ENCODE results near the gene SLC52A1. TPM values are rescaled to one million over a fixed set of nuclear protein-coding genes. Genes with fewer than 3 reads are reported as not detected.

SLC52A1 gene
- total and polyA plus RNA-seq, 2 of the 13 experiments (the other 11 are each of a cell fraction or from before 2014, with no cell fraction given): 0.03 to 0.13 TPM

DNA sequence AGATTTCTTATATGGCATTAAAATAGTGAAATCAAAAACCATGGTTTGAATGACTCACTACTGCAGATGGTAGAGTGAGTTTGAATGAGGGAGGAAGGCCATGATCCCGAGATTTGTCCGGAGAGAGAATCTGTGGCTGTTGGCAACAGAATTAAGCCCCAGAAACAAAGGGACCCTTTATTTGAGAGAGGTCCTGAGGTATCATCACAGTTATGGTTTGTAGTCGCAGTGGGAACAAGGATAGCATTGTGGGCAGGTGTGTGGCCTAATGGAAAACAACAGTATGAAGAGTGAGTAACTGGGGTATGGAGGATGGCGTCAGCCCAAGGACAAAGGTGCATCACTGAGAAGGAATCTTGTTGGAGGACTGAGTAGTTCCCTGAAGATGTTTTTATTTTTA is 34.5 kb upstream of the SLC52A1 start (continued):
- TF ChIP-seq NR2F6 (IDR thresholded peaks at IDR 0.05) (no peak), NR2F6 (CRISPR knock-in tag; IDR thresholded peaks at IDR 0.05) (0 out of 2 replicates have a peak, but pooled peaks have one; percentile 16), ATF7 (IDR thresholded peaks at IDR 0.05) (0 out of 2 replicates have a peak, but pooled peaks have one; percentile 5), ATF7 (CRISPR knock-in tag; IDR thresholded peaks at IDR 0.05) (no peak), MTA3 (CRISPR knock-in tag; IDR thresholded peaks at IDR 0.05) (no peak), ZNF724P (CRISPR knock-in tag; IDR thresholded peaks at IDR 0.05; ENCODE audit: borderline replicate concordance) (no peak), ZFX (CRISPR knock-in tag; IDR thresholded peaks at IDR 0.05; ENCODE audit: low read depth) (peak; percentile 27; the same call in 1 of the 2 replicates), RBAK (CRISPR knock-in tag; IDR thresholded peaks at IDR 0.05) (no peak), SOX5 (CRISPR knock-in tag; IDR thresholded peaks at IDR 0.05; ENCODE audit: borderline replicate concordance) (peak; percentile 47; the same call in 1 of the 2 replicates), ZNF12 (CRISPR knock-in tag; IDR thresholded peaks at IDR 0.05) (no peak), CBX1 (IDR thresholded peaks at IDR 0.05; ENCODE audit: low read depth) (no peak), CREM (IDR thresholded peaks at IDR 0.05) (no peak), CREM (CRISPR knock-in tag; IDR thresholded peaks at IDR 0.05) (no peak), TEAD3 (CRISPR knock-in tag; optimal IDR thresholded peaks at IDR 0.05; ENCODE audit: borderline replicate concordance) (peak; percentile 42)
- TF ChIP-seq, protein P1, sequence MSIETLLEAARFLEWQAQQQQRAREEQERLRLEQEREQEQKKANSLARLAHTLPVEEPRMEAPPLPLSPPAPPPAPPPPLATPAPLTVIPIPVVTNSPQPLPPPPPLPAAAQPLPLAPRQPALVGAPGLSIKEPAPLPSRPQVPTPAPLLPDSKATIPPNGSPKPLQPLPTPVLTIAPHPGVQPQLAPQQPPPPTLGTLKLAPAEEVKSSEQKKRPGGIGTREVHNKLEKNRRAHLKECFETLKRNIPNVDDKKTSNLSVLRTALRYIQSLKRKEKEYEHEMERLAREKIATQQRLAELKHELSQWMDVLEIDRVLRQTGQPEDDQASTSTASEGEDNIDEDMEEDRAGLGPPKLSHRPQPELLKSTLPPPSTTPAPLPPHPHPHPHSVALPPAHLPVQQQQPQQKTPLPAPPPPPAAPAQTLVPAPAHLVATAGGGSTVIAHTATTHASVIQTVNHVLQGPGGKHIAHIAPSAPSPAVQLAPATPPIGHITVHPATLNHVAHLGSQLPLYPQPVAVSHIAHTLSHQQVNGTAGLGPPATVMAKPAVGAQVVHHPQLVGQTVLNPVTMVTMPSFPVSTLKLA (IDR thresholded peaks at IDR 0.05): no peak
- TF ChIP-seq, protein P2, sequence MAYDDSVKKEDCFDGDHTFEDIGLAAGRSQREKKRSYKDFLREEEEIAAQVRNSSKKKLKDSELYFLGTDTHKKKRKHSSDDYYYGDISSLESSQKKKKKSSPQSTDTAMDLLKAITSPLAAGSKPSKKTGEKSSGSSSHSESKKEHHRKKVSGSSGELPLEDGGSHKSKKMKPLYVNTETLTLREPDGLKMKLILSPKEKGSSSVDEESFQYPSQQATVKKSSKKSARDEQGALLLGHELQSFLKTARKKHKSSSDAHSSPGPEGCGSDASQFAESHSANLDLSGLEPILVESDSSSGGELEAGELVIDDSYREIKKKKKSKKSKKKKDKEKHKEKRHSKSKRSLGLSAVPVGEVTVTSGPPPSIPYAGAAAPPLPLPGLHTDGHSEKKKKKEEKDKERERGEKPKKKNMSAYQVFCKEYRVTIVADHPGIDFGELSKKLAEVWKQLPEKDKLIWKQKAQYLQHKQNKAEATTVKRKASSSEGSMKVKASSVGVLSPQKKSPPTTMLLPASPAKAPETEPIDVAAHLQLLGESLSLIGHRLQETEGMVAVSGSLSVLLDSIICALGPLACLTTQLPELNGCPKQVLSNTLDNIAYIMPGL (CRISPR knock-in tag; IDR thresholded peaks at IDR 0.05; ENCODE audit: borderline replicate concordance in 1 of 2, low read depth in 1 of 2): no peak
- TF ChIP-seq, protein P3, sequence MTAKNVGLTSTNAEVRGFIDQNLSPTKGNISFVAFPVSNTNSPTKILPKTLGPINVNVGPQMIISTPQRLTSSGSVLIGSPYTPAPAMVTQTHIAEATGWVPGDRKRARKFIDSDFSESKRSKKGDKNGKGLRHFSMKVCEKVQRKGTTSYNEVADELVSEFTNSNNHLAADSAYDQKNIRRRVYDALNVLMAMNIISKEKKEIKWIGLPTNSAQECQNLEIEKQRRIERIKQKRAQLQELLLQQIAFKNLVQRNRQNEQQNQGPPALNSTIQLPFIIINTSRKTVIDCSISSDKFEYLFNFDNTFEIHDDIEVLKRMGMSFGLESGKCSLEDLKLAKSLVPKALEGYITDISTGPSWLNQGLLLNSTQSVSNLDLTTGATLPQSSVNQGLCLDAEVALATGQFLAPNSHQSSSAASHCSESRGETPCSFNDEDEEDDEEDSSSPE (CRISPR knock-in tag; IDR thresholded peaks at IDR 0.05): no peak

Data from HepG2 (cell line).